ENCODE measurements around the gene WDR5.

GRCh38 chr9:134127065-134127580, 8.8 kb upstream of the WDR5 start:
- TF ChIP-seq FOXP2 (optimal IDR thresholded peaks at IDR 0.05; ENCODE audit: borderline replicate concordance, extremely low read depth, extremely low read length, insufficient read depth) (no peak), TAF1 (IDR thresholded peaks at IDR 0.05; ENCODE audit: borderline replicate concordance, insufficient read depth, low read length) (no peak), REST (IDR thresholded peaks at IDR 0.05; ENCODE audit: insufficient read depth in 1 of 2, low read depth in 2 of 2, low read length in 2 of 2) (no peak), SIN3A (IDR thresholded peaks at IDR 0.05; ENCODE audit: borderline replicate concordance, insufficient read depth, low read length) (no peak), POLR2AphosphoS5 (IDR thresholded peaks at IDR 0.05; ENCODE audit: low read depth, low read length) (no peak)

All from PFSK-1 (cell line).